Naive thymus-derived CD4-positive, alpha-beta T cell (primary cell): ENCODE results near the gene ZIM2. TPM values are rescaled to one million over a fixed set of nuclear protein-coding genes. Genes with fewer than 3 reads are reported as not detected.

Experiments
- ATAC-seq: fragments of 150-1000 bp; cut with Tn5 transposase; 2 replicates; pipeline ENCODE4 v1.10.0; 2021; ENCODE audit warnings: mild to moderate bottlenecking, moderate library complexity
- CTCF ChIA-PET: fragments of 350-600 bp; sonication (Branson Sonifier 250); formaldehyde crosslinking; loops from one replicate; lab custom pipeline; 2021; ENCODE audit warnings: antibody characterized with exemption; lab: Charles Lee
- POLR2A ChIA-PET: fragments of 350-600 bp; sonication (Branson Sonifier 250); formaldehyde crosslinking; loops from one replicate; lab custom pipeline; 2021; ENCODE audit warnings: antibody characterized with exemption, inconsistent platforms; lab: Charles Lee
- DNase-seq, 9 donors: peaks; one replicate each; pipeline versions ENCODE4 v3.0.0 to v3.0.0-alpha.2; 2020 to 2022; ENCODE audit warnings: mixed read lengths in 1 of 9
- H3K27ac ChIP-seq: one replicate; pipeline ENCODE4 v1.7.0; 2013; ENCODE audit warnings: mild to moderate bottlenecking, low read depth, low read length, moderate library complexity
- H3K27me3 ChIP-seq, 2 donors: one replicate each; pipeline ENCODE4 v1.7.0; 2013; ENCODE audit warnings: low read length in 2 of 2, mild to moderate bottlenecking in 2 of 2, moderate library complexity in 2 of 2; ENCODE audit not compliant: control insufficient read depth in 2 of 2, insufficient read depth in 2 of 2
- H3K36me3 ChIP-seq, 3 experiments: 1 replicate in 2 of 3; 2 replicates in 1 of 3; pipeline ENCODE4 v1.7.0; 2013; ENCODE audit warnings: low read length in 3 of 3, mild to moderate bottlenecking in 3 of 3, moderate library complexity in 1 of 3; ENCODE audit not compliant: insufficient read depth in 3 of 3, control insufficient read depth in 2 of 3
- H3K4me1 ChIP-seq, 2 donors: one replicate each; pipeline ENCODE4 v1.7.0; 2013; ENCODE audit warnings: low read length in 2 of 2, mild to moderate bottlenecking in 2 of 2, moderate library complexity in 1 of 2; ENCODE audit not compliant: control insufficient read depth in 2 of 2, insufficient read depth in 2 of 2
- H3K4me3 ChIP-seq: 2 replicates; pipeline ENCODE4 v1.7.0; 2013; ENCODE audit warnings: mild to moderate bottlenecking, low read length
- H3K9me3 ChIP-seq, 3 experiments: 1 replicate in 2 of 3; 2 replicates in 1 of 3; pipeline ENCODE4 v1.7.0; 2013; ENCODE audit warnings: low read length in 3 of 3; ENCODE audit not compliant: control insufficient read depth in 2 of 3
- H3K27ac Mint-ChIP-seq, 9 donors: one replicate each; pipeline ENCODE4 v1.8.0; 2020 to 2022; ENCODE audit warnings: mixed read lengths in 9 of 9, mild to moderate bottlenecking in 8 of 9, moderate library complexity in 5 of 9, inconsistent platforms in 2 of 9
- H3K27me3 Mint-ChIP-seq, 5 donors: one replicate each; pipeline ENCODE4 v1.8.0; 2021 to 2022; ENCODE audit warnings: mixed read lengths in 5 of 5, mild to moderate bottlenecking in 1 of 5
- H3K36me3 Mint-ChIP-seq, 5 donors: one replicate each; pipeline ENCODE4 v1.8.0; 2020 to 2022; ENCODE audit warnings: mixed read lengths in 5 of 5, mild to moderate bottlenecking in 3 of 5, inconsistent platforms in 1 of 5
- H3K4me1 Mint-ChIP-seq, 7 donors: one replicate each; pipeline ENCODE4 v1.8.0; 2020 to 2022; ENCODE audit warnings: mixed read lengths in 7 of 7, mild to moderate bottlenecking in 3 of 7, inconsistent platforms in 1 of 7
- H3K4me3 Mint-ChIP-seq, 10 donors: one replicate each; pipeline ENCODE4 v1.8.0; 2020 to 2022; ENCODE audit warnings: mild to moderate bottlenecking in 10 of 10, mixed read lengths in 10 of 10, moderate library complexity in 6 of 10, inconsistent platforms in 2 of 10
- H3K9me3 Mint-ChIP-seq, 11 donors: one replicate each; pipeline ENCODE4 v1.8.0; 2020 to 2022; ENCODE audit warnings: mixed read lengths in 11 of 11, mild to moderate bottlenecking in 4 of 11, inconsistent platforms in 1 of 11, moderate library complexity in 1 of 11
- intact Hi-C, 2 donors: fragments of 100-400 bp; cut with micrococcal nuclease; formaldehyde crosslinking; loops; one replicate each; pipeline ENCODE4 v1.15.1; 2023
- polyA plus RNA-seq, 2 donors: library from polyadenylated mRNA; unstranded; fragments of 300-500 nt; fragmentation: Illumina TruSeq; gene quantifications; one replicate each; pipeline ENCODE4 v1.2.3, GENCODE V29; 2021
- total RNA-seq, 6 experiments: library from RNA in 5 of 6; stranded (reverse) in 5 of 6; gene quantifications; 1 replicate in 5 of 6; 2 replicates in 1 of 6; pipeline ENCODE4 v1.2.3 and lab custom pipeline; 2021 to 2026

Gene ZIM2
- total and polyA plus RNA-seq, 7 experiments from 2014 or later: not detected

GRCh38 chr19:56836059-56836458 lies 4.5 kb downstream of the ZIM2 start:
- Mint-ChIP-seq H3K4me1 (peaks cover 0 to 5% (median 0%) of the 10 kb centered on the region in 7 donors), H3K27ac (no peak overlapping the region), H3K4me3 (peak overlapping the region in 1 of 10 donors; percentile 28), H3K9me3 (peaks cover 31 to 85% (median 53%) of the 10 kb centered on the region in 11 donors), H3K36me3 (peaks cover 2 to 31% (median 17%) of the 10 kb centered on the region in 5 donors), H3K27me3 (peaks cover 2 to 28% (median 24%) of the 10 kb centered on the region in 5 donors)
- ATAC-seq: no peak
- H3K9me3 ChIP-seq: peaks cover 0 to 57% (median 12%) of the 10 kb centered on the region in 3 experiments
- CTCF ChIA-PET: no interaction called here
- no peak overlapping the region for H3K27ac ChIP-seq
- intact Hi-C loops: no loop called here
- H3K4me3 ChIP-seq: no peak overlapping the region
- no peaks in the 10 kb centered on the region for H3K36me3 ChIP-seq
- DNase-seq: no peak
- H3K27me3 ChIP-seq: no peaks in the 10 kb centered on the region
- H3K4me1 ChIP-seq: no peaks in the 10 kb centered on the region
- POLR2A ChIA-PET: no interaction called here

DNA sequence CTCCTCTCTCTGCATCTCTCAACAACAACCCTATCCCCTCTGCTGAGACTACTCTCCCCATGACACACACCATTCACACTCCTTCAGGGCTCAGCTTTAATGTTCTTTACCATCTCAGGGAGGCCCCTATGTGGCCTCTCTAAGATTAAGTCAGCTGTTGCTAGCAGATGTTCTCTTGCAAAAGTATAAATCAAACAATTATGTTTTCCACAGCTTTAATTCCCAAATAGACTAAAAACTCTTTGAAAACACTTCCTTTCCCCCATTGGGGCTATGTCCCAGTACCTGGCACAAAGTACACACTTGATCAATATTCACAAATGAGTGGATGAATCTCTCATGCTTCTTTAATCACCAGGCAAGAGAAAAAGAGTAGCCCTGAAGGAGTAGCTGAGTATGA lies 5.1 kb downstream of the ZIM2 start:
- Mint-ChIP-seq H3K4me1 (peaks cover 0 to 5% (median 0%) of the 10 kb centered on the region in 7 donors), H3K27ac (no peak overlapping the region), H3K4me3 (no peak overlapping the region), H3K27me3 (peaks cover 0 to 25% (median 20%) of the 10 kb centered on the region in 5 donors), H3K9me3 (peaks cover 28 to 87% (median 49%) of the 10 kb centered on the region in 11 donors), H3K36me3 (peaks cover 0 to 29% (median 17%) of the 10 kb centered on the region in 5 donors)
- H3K27ac ChIP-seq: no peak overlapping the region
- intact Hi-C loops: no loop called here
- POLR2A ChIA-PET: no interaction called here
- H3K4me3 ChIP-seq: no peak overlapping the region
- H3K27me3 ChIP-seq: no peaks in the 10 kb centered on the region
- DNase-seq: no peak
- no peak for ATAC-seq
- no peaks in the 10 kb centered on the region for H3K36me3 ChIP-seq
- CTCF ChIA-PET: no interaction called here
- H3K9me3 ChIP-seq: peaks cover 0 to 51% (median 12%) of the 10 kb centered on the region in 3 experiments
- no peaks in the 10 kb centered on the region for H3K4me1 ChIP-seq

DNA sequence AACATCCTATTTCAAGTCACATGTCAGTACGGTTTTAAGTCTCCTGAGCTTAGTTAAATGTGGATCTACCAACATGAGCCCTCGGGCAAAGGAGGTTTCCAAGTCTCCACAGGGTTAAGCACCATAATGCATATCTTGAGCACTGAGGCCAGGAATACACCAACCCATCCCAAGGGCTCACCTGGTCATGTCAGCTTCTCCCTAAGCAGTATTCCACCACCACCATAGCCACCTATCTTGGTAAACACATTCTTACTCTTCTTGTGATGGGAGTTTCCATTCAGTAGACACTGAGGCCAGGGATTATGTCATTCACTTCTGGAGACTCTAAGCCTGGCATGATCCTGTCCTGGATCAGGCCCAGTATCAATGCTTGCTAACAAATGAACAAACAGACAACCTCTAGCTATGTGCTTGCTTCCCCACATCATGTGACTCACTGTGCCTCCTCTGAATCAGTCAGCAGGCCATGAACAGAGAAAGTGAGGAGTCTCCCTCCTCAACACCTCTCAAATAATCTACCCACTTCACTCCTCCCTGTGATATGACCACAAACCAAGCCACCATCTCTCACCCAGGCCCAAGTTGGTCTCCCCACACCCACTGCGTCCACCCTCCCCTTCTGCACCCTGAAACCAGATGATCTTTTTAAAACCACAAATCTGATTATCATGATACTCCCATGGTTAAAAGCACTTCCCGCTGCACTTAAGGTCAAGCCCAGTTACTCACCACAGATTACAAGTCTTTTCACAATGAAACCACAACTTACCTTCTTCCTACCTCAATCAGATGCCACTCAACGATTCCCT lies 5.8 kb downstream of the ZIM2 start:
- Histone ChIP-seq H3K9me3 (peaks cover 0 to 46% (median 12%) of the 10 kb centered on the region in 3 experiments), H3K27me3 (no peaks in the 10 kb centered on the region), H3K4me1 (no peaks in the 10 kb centered on the region), H3K36me3 (no peaks in the 10 kb centered on the region), H3K4me3 (no peak overlapping the region), H3K27ac (no peak overlapping the region)
- POLR2A ChIA-PET: no interaction called here
- ATAC-seq (no peak), DNase-seq (no peak)
- H3K4me3 Mint-ChIP-seq: no peak overlapping the region
- H3K27ac Mint-ChIP-seq: peak overlapping the region in 1 of 9 donors; percentile 73
- H3K36me3 Mint-ChIP-seq: peaks cover 0 to 29% (median 17%) of the 10 kb centered on the region in 5 donors
- peaks cover 0 to 25% (median 20%) of the 10 kb centered on the region in 5 donors for H3K27me3 Mint-ChIP-seq
- peaks cover 0 to 5% (median 0%) of the 10 kb centered on the region in 7 donors for H3K4me1 Mint-ChIP-seq
- intact Hi-C loops: no loop called here
- CTCF ChIA-PET: no interaction called here
- H3K9me3 Mint-ChIP-seq: peaks cover 28 to 93% (median 49%) of the 10 kb centered on the region in 11 donors

- H3K4me3 Mint-ChIP-seq: no peak overlapping the region
- H3K27ac ChIP-seq: no peak overlapping the region
- ATAC-seq: peak; percentile 16
- H3K4me1 ChIP-seq: no peaks in the 10 kb centered on the region
- DNase-seq: no peak
- H3K27me3 Mint-ChIP-seq: peaks cover 0 to 20% (median 11%) of the 10 kb centered on the region in 5 donors
- POLR2A ChIA-PET: no interaction called here
- H3K36me3 Mint-ChIP-seq: peaks cover 0 to 23% (median 13%) of the 10 kb centered on the region in 5 donors
- peaks cover 24 to 90% (median 47%) of the 10 kb centered on the region in 11 donors for H3K9me3 Mint-ChIP-seq
- peaks cover 0 to 27% (median 6%) of the 10 kb centered on the region in 3 experiments for H3K9me3 ChIP-seq
- no peaks in the 10 kb centered on the region for H3K36me3 ChIP-seq
- H3K4me3 ChIP-seq: no peak overlapping the region
- intact Hi-C loops: no loop called here
- H3K27ac Mint-ChIP-seq: no peak overlapping the region
- CTCF ChIA-PET: no interaction called here
- H3K27me3 ChIP-seq: no peaks in the 10 kb centered on the region
- H3K4me1 Mint-ChIP-seq: peaks cover 0 to 4% (median 0%) of the 10 kb centered on the region in 7 donors
These were observed 8.1 kb downstream of the ZIM2 start for GRCh38 chr19:56832352-56832928.

- ChIA-PET POLR2A (no interaction called here), CTCF (no interaction called here)
- H3K36me3 Mint-ChIP-seq: peaks cover 0 to 19% (median 9%) of the 10 kb centered on the region in 5 donors
- Histone ChIP-seq H3K27ac (no peak overlapping the region), H3K9me3 (peaks cover 0 to 20% (median 6%) of the 10 kb centered on the region in 3 experiments), H3K36me3 (no peaks in the 10 kb centered on the region), H3K27me3 (no peaks in the 10 kb centered on the region), H3K4me1 (no peaks in the 10 kb centered on the region), H3K4me3 (no peak overlapping the region)
- H3K4me3 Mint-ChIP-seq: no peak overlapping the region
- intact Hi-C loops: no loop called here
- no peak for ATAC-seq
- no peak for DNase-seq
- H3K9me3 Mint-ChIP-seq: peaks cover 22 to 90% (median 46%) of the 10 kb centered on the region in 11 donors
- H3K27ac Mint-ChIP-seq: no peak overlapping the region
- peaks cover 0 to 13% (median 7%) of the 10 kb centered on the region in 5 donors for H3K27me3 Mint-ChIP-seq
- H3K4me1 Mint-ChIP-seq: peaks cover 0 to 4% (median 0%) of the 10 kb centered on the region in 7 donors
These were observed 9.3 kb downstream of the ZIM2 start for GRCh38 chr19:56831255-56831654.

DNA sequence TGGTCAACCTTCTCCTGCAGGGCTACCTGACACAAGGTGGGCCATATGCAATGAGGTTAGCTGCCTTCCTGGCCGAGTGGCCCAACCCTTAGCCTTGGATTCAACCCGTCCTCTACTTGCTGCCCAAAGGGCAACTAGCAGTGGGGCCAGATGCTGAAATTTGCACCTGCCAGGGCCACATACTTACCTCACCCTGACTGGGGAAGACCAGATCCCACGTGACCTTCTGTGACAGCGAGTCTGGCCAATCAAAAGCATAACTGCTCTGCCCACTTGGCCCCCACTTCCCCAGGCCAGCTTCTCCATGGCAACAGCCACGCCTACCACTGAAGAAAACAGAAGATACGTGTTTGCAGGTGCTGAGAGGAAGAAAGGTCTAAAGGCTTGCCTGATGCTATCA lies 10.9 kb downstream of the ZIM2 start:
- Histone ChIP-seq H3K4me1 (no peaks in the 10 kb centered on the region), H3K4me3 (no peak overlapping the region), H3K27me3 (no peaks in the 10 kb centered on the region), H3K27ac (no peak overlapping the region), H3K36me3 (no peaks in the 10 kb centered on the region), H3K9me3 (peaks cover 0 to 7% (median 4%) of the 10 kb centered on the region in 3 experiments)
- H3K4me3 Mint-ChIP-seq: no peak overlapping the region
- ATAC-seq (no peak), DNase-seq (no peak)
- H3K4me1 Mint-ChIP-seq: no peaks in the 10 kb centered on the region
- ChIA-PET POLR2A (no interaction called here), CTCF (no interaction called here)
- no peak overlapping the region for H3K27ac Mint-ChIP-seq
- peaks cover 0 to 7% (median 0%) of the 10 kb centered on the region in 5 donors for H3K36me3 Mint-ChIP-seq
- H3K9me3 Mint-ChIP-seq: peaks cover 11 to 89% (median 38%) of the 10 kb centered on the region in 11 donors
- intact Hi-C loops: no loop called here
- peaks cover 0 to 6% (median 0%) of the 10 kb centered on the region in 5 donors for H3K27me3 Mint-ChIP-seq
